PFSK-1 (cell line): ENCODE measurements around the gene ITGAX.

Source experiments
- FOXP2 ChIP-seq: optimal IDR thresholded peaks from 2 replicates; pipeline ENCODE3; 2011; ENCODE audit warnings: borderline replicate concordance, control low read depth, inconsistent platforms; ENCODE audit not compliant: insufficient read depth; ENCODE audit errors: extremely low read length, extremely low read depth
- POLR2AphosphoS5 ChIP-seq: IDR thresholded peaks from 2 replicates; pipeline ENCODE4 v1.6.1; 2012; ENCODE audit warnings: low read depth, mild to moderate bottlenecking, control low read depth, low read length, moderate library complexity
- SIN3A ChIP-seq: IDR thresholded peaks from 2 replicates; pipeline ENCODE4 v1.6.1; 2012; ENCODE audit warnings: mild to moderate bottlenecking, low read length, moderate library complexity, borderline replicate concordance; ENCODE audit not compliant: insufficient read depth
- TAF1 ChIP-seq: IDR thresholded peaks from 2 replicates; pipeline ENCODE4 v1.6.1; 2012; ENCODE audit warnings: low read length, control low read depth, borderline replicate concordance; ENCODE audit not compliant: insufficient read depth
- TF ChIP-seq, protein P1 (sequence below), 2 experiments: IDR thresholded peaks; 2 replicates each; pipeline versions ENCODE4 v1.6.1 to v1.8.0; 2011 to 2012; ENCODE audit warnings: low read depth in 2 of 2, low read length in 2 of 2, control low read depth in 1 of 2, inconsistent platforms in 1 of 2, mild to moderate bottlenecking in 1 of 2, moderate library complexity in 1 of 2; ENCODE audit not compliant: insufficient read depth in 1 of 2

ITGAX gene

DNA sequence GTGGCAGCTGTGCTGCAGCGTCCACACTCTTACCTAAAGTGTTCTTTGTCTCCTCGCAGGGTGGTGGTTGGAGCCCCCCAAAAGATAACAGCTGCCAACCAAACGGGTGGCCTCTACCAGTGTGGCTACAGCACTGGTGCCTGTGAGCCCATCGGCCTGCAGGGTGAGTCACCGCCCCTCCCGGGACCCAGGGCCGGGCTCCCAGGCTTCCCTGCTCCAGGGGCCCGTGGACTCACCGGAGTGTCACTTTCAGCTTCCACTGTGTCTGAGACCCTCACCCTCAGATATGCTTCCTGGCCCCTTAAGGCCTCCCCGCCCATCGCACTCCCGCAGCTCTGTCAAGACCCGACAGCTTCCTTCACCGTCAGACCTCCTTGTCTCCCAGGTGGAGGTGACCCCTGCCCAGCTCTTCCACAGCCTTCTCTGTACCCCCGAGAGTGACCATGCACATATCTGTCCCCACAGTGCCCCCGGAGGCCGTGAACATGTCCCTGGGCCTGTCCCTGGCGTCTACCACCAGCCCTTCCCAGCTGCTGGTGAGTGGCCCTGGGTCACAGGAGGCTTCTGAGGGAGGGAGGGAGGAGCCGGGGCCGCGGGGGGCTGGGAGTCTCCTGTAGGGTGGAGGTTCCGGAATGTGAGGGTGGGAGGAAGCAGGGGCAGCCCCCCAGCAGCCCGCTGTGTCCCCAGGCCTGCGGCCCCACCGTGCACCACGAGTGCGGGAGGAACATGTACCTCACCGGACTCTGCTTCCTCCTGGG is 1.8 kb downstream of the ITGAX start:
- no peak for TF ChIP-seq SIN3A
- no peak for TF ChIP-seq TAF1
- TF ChIP-seq FOXP2, result no peak
- no peak for TF ChIP-seq POLR2AphosphoS5
- TF ChIP-seq, protein P1, sequence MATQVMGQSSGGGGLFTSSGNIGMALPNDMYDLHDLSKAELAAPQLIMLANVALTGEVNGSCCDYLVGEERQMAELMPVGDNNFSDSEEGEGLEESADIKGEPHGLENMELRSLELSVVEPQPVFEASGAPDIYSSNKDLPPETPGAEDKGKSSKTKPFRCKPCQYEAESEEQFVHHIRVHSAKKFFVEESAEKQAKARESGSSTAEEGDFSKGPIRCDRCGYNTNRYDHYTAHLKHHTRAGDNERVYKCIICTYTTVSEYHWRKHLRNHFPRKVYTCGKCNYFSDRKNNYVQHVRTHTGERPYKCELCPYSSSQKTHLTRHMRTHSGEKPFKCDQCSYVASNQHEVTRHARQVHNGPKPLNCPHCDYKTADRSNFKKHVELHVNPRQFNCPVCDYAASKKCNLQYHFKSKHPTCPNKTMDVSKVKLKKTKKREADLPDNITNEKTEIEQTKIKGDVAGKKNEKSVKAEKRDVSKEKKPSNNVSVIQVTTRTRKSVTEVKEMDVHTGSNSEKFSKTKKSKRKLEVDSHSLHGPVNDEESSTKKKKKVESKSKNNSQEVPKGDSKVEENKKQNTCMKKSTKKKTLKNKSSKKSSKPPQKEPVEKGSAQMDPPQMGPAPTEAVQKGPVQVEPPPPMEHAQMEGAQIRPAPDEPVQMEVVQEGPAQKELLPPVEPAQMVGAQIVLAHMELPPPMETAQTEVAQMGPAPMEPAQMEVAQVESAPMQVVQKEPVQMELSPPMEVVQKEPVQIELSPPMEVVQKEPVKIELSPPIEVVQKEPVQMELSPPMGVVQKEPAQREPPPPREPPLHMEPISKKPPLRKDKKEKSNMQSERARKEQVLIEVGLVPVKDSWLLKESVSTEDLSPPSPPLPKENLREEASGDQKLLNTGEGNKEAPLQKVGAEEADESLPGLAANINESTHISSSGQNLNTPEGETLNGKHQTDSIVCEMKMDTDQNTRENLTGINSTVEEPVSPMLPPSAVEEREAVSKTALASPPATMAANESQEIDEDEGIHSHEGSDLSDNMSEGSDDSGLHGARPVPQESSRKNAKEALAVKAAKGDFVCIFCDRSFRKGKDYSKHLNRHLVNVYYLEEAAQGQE (IDR thresholded peaks at IDR 0.05; ENCODE audit: insufficient read depth in 1 of 2, low read depth in 2 of 2, low read length in 2 of 2), result no peak

DNA sequence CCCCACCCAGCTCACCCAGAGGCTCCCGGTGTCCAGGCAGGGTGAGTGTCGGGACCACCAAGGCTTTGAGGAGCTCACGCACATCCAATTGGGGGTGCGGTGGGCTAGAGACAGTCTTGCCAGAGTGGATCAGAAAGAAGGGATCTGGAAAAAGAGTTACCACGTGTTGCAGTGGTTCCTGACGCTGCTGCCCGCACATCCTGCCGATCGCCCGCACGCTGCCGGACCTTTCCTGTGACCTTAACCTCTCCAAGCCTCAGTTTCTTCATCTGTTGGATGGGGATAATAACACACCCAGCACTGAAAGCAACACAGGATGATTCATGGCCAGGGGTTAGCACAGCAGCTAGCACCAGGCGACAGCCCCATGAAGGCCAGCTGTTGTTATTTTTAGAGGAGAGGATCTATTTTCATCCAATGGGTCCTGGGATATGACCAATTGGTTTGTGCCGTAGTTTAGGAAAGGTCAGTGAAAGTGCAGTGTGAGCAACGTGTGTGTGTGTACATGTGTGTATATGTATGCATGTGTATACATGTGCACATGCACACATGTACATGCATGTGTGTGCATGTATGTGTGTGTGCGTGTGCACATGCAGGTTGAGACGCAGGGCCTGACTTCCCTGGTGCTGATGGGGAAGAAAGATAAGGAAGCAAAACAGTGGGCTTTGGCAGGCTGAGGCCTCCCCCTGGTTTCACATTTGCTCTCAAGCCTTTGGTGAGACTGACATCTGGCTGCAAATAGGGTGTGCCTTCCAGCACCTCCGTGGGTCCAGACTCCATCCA is 2.5 kb downstream of the ITGAX start:
- TF ChIP-seq, protein P1 (IDR thresholded peaks at IDR 0.05; ENCODE audit: insufficient read depth in 1 of 2, low read depth in 2 of 2, low read length in 2 of 2), result no peak
- TF ChIP-seq SIN3A, result no peak
- no peak for TF ChIP-seq FOXP2
- no peak for TF ChIP-seq TAF1
- no peak for TF ChIP-seq POLR2AphosphoS5

DNA sequence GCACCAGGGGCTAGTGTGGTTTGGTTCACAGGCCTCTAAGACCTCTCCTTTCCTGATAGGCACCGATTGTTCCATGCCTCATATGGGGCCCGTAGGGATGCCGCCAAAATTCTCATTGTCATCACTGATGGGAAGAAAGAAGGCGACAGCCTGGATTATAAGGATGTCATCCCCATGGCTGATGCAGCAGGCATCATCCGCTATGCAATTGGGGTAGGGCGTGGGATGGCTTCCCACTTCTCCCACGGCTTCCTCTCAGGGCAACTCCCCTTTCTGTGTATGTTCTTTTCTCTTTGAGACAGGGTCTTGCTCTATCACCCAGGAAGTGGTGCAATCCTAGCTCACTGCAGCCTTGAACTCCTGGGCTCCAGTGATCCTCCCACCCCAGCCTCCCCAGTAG is 5.3 kb downstream of the ITGAX start:
- no peak for TF ChIP-seq FOXP2
- TF ChIP-seq TAF1, result no peak
- TF ChIP-seq, protein P1 (IDR thresholded peaks at IDR 0.05; ENCODE audit: insufficient read depth in 1 of 2, low read depth in 2 of 2, low read length in 2 of 2), result no peak
- TF ChIP-seq POLR2AphosphoS5, result no peak
- no peak for TF ChIP-seq SIN3A

DNA sequence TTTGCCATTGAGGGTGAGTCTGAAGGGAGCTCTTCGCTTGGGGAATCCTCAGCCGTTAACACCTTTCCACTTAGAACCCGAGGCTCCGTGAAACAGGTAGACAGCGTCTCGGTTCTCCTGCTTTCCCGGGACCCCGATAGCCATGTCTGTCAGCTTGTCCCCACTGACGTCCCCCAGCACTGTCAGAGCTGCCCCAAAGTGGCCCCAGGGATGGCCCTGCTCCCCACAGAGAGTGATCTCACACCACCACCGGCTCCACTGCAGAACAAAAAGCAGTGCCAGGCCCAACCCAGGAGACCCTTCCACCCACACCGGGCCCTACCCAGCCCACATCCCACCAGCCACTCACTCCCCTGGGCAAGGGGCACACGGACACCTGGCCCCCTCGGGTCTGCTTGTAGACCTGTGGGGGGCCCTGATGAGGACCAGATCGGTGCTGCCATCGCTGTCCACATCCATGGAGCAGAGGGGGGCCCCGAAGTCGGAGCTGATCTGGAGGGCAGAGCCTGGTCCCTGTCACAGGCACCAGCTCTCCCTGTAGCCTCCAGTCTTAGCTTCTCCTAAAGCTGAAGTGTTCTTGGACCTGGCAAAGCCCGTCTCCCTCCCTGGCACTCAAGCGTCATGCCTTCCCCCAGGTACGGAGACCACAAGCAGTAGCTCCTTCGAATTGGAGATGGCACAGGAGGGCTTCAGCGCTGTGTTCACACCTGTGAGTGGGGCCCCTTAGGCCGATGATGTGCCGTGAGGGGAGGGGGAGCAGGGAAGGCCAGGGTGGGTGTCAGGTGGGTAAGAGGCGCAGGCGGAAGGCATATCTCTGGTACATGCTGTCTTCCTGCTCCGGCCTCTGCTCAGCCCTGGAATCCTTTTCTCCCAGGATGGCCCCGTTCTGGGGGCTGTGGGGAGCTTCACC is 6.5 kb downstream of the ITGAX start:
- TF ChIP-seq POLR2AphosphoS5 (no peak), SIN3A (no peak), TAF1 (no peak), FOXP2 (no peak)
- TF ChIP-seq, protein P1 (IDR thresholded peaks at IDR 0.05; ENCODE audit: insufficient read depth in 1 of 2, low read depth in 2 of 2, low read length in 2 of 2), result no peak
